ENCODE data around the gene FANCE.

Gene FANCE

GRCh38 chr6:35452183-35453090, at the start of gene FANCE:
TSS of gene FANCE (plus strand) at chr6:35452338. CDS start at chr6:35452546, 208 bp downstream.
- DNase-seq (ENCODE audit: low read depth in 3 of 3, low spot score in 1 of 3): peak; percentile 72 to 88 (median 73)

GRCh38 chr6:35402856-35403191, 49.3 kb upstream of the FANCE start:
- DNase-seq (ENCODE audit: low read depth in 3 of 3, low spot score in 1 of 3): no peak

- no peak for DNase-seq (ENCODE audit: low read depth in 3 of 3, low spot score in 1 of 3)
Observed at GRCh38 chr6:35403544-35404442, 48.3 kb upstream of the FANCE start.

- DNase-seq (ENCODE audit: low read depth in 3 of 3, low spot score in 1 of 3): no peak
Observed at GRCh38 chr6:35406711-35407485, 45.2 kb upstream of the FANCE start.

GRCh38 chr6:35409245-35409644, 42.9 kb upstream of the FANCE start:
- no peak for DNase-seq (ENCODE audit: low read depth in 3 of 3, low spot score in 1 of 3)

- DNase-seq (ENCODE audit: low read depth in 3 of 3, low spot score in 1 of 3): no peak
Observed at GRCh38 chr6:35410131-35410530, 42.0 kb upstream of the FANCE start.

GRCh38 chr6:35411066-35411465, 41.1 kb upstream of the FANCE start:
- no peak for DNase-seq (ENCODE audit: low read depth in 3 of 3, low spot score in 1 of 3)

- no peak for DNase-seq (ENCODE audit: low read depth in 3 of 3, low spot score in 1 of 3)
Observed at GRCh38 chr6:35412102-35412501, 40.0 kb upstream of the FANCE start.

GRCh38 chr6:35413911-35414310, 38.2 kb upstream of the FANCE start:
- no peak for DNase-seq (ENCODE audit: low read depth in 3 of 3, low spot score in 1 of 3)

- no peak for DNase-seq (ENCODE audit: low read depth in 3 of 3, low spot score in 1 of 3)
Observed at GRCh38 chr6:35415065-35415891, 36.9 kb upstream of the FANCE start.

- no peak for DNase-seq (ENCODE audit: low read depth in 3 of 3, low spot score in 1 of 3)
Observed at GRCh38 chr6:35417979-35418661, 34.0 kb upstream of the FANCE start.

- no peak for DNase-seq (ENCODE audit: low read depth in 3 of 3, low spot score in 1 of 3)
Observed at GRCh38 chr6:35419417-35419816, 32.7 kb upstream of the FANCE start.

GRCh38 chr6:35419961-35420360, 32.2 kb upstream of the FANCE start:
- no peak for DNase-seq (ENCODE audit: low read depth in 3 of 3, low spot score in 1 of 3)

GRCh38 chr6:35425284-35425683, 26.9 kb upstream of the FANCE start:
- DNase-seq (ENCODE audit: low read depth in 3 of 3, low spot score in 1 of 3): no peak

- DNase-seq (ENCODE audit: low read depth in 3 of 3, low spot score in 1 of 3): no peak
Observed at GRCh38 chr6:35426074-35426473, 26.1 kb upstream of the FANCE start.

- DNase-seq (ENCODE audit: low read depth in 3 of 3, low spot score in 1 of 3): no peak
Observed at GRCh38 chr6:35427435-35427834, 24.7 kb upstream of the FANCE start.

GRCh38 chr6:35427851-35428321, 24.3 kb upstream of the FANCE start:
- no peak for DNase-seq (ENCODE audit: low read depth in 3 of 3, low spot score in 1 of 3)

GRCh38 chr6:35428421-35429149, 23.6 kb upstream of the FANCE start:
- no peak for DNase-seq (ENCODE audit: low read depth in 3 of 3, low spot score in 1 of 3)

GRCh38 chr6:35429463-35429862, 22.7 kb upstream of the FANCE start:
- no peak for DNase-seq (ENCODE audit: low read depth in 3 of 3, low spot score in 1 of 3)
